Esophagus mucosa (tissue), 1 donor: ENCODE results near the gene VWDE. TPM values are rescaled to one million over a fixed set of nuclear protein-coding genes. Genes with fewer than 3 reads are reported as not detected.

Source experiments
- ATAC-seq: fragments of 200-7000 bp; cut with Tn5 transposase; one replicate; pipeline ENCODE4 v1.9.1; 2020
- total RNA-seq: library from RNA; stranded (reverse); gene quantifications from one replicate; pipeline ENCODE4 v1.2.4, GENCODE V29; 2023
- donor health status: DM: yes; HTN: yes; CAD: no.

The VWDE gene
- total RNA-seq, 1 donor from 2014 or later: 0.36 TPM

DNA sequence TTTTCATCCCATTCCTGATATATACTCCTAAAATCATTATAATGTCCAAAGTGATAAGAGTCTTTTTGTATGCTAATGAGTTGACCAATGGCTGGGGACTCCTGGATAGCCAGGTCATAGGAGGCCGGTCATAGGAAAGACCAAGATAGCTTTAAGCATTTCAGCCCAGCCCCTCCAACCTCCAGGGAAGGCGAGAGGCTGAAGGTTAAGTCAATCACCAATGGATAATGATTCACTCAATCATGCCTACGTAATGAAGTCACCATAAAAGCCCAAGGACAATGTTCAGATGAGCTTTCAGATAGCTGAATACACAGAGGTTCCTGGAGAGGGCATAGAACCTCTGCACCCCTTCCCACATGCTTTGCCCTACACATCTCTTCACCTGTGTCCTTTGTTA, 75.7 kb downstream of the VWDE start:
- no peak for ATAC-seq

- ATAC-seq: no peak
These were observed 78.0 kb downstream of the VWDE start for GRCh38 chr7:12325646-12326045.

GRCh38 chr7:12323415-12323814, 80.2 kb downstream of the VWDE start:
- no peak for ATAC-seq

- ATAC-seq: no peak
These were observed 80.8 kb downstream of the VWDE start for GRCh38 chr7:12322903-12323300.

DNA sequence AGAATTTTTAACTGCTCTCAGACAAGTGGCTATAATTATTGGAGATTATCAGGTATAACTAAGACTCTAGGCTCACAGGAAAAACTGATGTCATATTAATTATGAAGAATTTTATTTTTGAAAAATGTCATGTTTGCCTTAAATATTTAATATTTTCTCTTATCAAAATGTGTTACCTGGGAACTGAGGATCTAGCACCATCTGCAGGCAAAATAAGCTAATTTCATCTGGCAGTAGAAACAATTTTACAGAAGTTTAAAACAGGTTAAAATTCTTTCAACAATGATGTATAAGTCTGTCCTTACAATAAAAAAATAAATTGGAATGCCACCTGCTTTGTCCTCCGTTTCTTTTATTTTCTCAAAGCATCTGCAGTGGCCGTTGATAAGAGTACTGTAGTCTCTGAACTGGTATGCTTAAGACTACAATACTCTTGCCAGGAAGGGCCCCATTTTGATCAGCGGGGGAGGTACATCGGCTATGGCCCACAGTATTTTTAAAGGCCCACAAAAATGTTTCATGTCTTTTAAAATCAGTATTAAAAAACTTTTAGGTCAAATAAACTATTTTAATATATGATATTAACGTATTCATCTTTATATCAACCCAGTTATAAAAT, 81.3 kb downstream of the VWDE start:
- ATAC-seq: no peak

GRCh38 chr7:12320987-12321647, 82.5 kb downstream of the VWDE start:
- ATAC-seq: no peak

DNA sequence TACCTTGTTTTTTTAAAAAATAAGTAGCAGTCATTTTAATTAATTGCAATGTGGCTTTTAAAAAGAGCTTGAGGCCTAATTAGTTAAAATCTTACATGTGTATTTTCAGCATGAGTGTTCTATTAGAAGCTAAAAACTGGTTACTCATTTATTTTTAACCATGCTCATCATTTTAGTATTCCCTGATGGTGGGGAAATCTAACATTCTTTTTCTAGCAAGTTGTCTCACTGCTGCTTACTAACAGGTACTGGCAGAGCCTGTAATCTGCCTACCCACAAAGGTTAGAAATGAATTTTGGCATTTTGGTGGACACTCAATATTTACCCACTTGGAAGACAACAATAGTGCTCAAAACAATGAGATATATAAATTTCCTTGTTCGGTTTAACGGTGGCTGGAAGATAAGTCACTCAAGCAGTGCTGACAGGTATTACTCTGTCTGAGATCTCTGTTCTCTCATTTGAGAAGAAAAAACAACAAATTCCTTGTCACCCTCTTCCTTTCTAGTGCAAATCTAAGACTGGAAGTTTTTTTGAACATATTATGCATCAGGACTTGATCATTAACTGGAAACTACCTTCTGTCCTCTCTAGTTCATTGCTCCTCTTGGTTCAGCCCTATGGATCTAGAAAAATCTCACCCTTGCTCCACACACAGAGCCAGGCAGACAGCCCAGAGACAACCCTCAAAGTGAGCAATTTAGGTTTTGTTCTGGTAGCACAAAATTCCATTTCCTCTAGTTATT, 83.3 kb downstream of the VWDE start:
- ATAC-seq: no peak

DNA sequence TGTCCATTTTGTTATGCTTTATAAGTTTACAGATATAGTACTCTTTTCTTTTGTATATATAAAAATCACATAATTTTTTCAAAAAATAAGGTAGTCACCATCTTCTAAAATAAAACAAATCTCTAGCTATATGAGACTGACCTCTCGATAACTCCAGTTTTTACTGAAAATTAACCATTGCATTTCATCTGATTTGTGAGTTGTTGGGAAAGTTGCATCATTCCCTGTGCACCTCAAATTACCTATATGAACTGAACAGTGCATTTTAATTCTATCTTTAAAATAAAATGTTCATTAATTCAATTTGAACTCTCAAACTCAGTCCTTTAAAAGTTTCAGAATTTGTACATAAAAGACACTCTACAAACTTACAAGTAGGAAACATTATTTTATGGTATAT, 86.0 kb downstream of the VWDE start:
- no peak for ATAC-seq

GRCh38 chr7:12316925-12317324, 86.7 kb downstream of the VWDE start:
- no peak for ATAC-seq

DNA sequence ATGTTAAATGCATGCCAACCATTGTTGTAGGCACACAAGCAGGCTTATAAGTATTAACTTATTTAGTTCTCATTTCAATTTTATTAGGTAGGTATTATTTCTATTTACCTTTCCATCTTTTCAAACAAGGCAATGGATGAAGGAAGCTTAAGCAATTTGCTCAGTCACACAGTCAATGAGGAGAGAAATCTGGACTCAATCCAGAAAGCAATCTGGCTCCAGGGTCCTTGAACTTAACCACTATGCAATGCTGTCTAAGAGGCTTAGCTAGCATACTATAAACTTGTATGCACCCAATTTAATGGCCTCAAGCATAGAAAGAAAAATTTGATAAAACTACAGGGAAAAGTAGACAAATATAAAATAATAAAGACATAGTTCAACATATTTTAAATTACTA, 88.6 kb downstream of the VWDE start:
- no peak for ATAC-seq

- no peak for ATAC-seq
These were observed 89.5 kb downstream of the VWDE start for GRCh38 chr7:12314199-12314598.

DNA sequence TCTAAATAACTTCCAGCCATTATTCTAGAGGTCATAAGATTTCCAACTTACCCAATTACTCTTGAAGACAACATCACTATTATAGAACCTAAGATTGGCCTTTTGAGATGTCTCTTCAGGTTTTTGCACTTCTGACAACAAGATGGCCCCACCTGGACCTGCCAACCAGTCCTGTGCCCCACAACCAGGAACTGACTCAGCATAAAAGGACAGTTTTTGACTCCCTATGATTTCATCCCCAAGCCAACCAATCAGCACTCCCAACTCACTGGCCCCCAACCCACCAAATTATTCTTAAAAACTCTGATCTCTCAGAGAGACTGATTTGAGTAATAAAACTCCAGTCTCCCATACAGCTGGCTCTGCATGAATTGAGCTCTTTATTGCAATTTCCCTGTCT, 98.2 kb downstream of the VWDE start:
- ATAC-seq: no peak

GRCh38 chr7:12303495-12303894, 100.2 kb downstream of the VWDE start:
- peak; percentile 52 for ATAC-seq

GRCh38 chr7:12303062-12303461, 100.6 kb downstream of the VWDE start:
- peak; percentile 93 for ATAC-seq

DNA sequence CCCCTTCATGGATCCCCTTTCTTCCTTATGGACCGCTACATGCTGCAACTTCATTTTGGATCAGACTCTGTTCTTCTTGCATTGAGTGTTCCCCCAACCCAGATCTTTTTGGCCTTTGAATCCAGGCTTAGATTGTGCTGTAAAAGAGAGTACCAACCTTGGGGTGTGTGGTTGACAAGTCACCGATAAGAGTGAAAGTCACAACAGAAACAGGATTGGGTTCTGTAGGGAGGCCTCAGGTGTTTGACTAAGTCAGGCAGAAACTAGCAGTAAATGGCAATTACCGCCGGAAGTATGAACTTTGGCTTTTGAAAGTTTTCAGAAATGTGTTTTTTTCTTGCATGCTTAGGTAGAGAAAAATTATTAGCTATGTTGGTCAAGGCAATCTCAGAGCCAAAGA, 103.2 kb downstream of the VWDE start:
- no peak for ATAC-seq

GRCh38 chr7:12299367-12299766, 104.3 kb downstream of the VWDE start:
- ATAC-seq: no peak

GRCh38 chr7:12297283-12298108, 106.2 kb downstream of the VWDE start:
- ATAC-seq: peak; percentile 90

DNA sequence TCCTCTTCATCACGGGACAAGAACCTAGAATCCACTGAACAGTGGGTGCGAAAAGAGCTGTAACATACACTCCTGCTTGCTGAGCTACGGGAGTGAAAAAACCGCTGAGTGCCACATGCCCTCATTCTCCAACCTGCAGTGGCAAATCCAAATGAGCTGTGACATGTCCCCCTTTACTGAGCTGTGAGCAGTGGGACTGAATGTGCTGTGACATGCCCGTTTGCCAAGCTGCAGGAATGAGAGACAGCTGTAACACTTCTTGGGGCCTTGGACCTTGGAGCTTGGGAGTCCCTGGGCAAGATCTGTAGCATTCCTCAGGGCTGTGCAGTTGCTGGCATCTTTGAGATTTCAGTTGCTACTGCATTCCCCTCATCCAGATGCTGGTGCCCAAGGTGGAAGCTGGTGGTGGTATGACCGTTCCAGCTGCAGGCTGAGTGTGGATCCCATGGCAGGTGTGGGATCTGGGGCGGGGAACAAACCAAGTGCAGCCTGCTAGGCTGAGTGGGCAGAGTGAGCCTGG, 107.6 kb downstream of the VWDE start:
- ATAC-seq: no peak

GRCh38 chr7:12294701-12295100, 109.0 kb downstream of the VWDE start:
- ATAC-seq: no peak

GRCh38 chr7:12291870-12292269, 111.8 kb downstream of the VWDE start:
- peak; percentile 32 for ATAC-seq

- no peak for ATAC-seq
These were observed 112.9 kb downstream of the VWDE start for GRCh38 chr7:12290761-12291160.

DNA sequence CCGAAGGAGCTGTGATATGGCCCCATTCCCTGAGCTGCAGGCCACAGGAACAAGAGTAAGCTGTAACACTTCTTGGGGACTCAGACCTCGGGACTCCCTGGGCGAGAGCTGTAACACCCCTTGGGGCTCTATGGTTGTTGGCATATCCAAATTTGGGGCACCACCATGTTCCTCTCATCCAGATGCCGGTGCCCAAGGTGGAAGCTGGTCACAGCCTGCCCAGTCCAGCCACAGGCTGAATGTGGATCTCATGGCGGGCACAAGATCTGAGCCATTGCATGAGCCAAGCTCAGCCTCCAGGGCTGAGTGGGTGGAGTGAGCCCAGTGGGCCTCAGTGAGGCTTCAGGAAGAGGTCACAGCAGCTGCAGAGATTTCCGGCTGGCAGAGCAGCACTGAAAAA, 113.7 kb downstream of the VWDE start:
- no peak for ATAC-seq

- no peak for ATAC-seq
These were observed 115.8 kb downstream of the VWDE start for GRCh38 chr7:12287901-12288300.
